GM18505 (cell line): ENCODE measurements around the gene TMEM132A.

Source experiments
- ATAC-seq: cut with Tn5 transposase; IDR thresholded peaks from one replicate; pipeline ENCODE4 v1.9.1; 2021; ENCODE audit not compliant: unreplicated experiment
- POLR2A ChIP-seq: IDR thresholded peaks from 4 replicates; pipeline ENCODE4 v1.6.1; 2011; ENCODE audit warnings: borderline replicate concordance; ENCODE audit not compliant: insufficient read depth, insufficient read length; ENCODE audit errors: extremely low read depth

The TMEM132A gene

GRCh38 chr11:60932605-60933356 is 8.5 kb downstream of the TMEM132A start:
- no peak for TF ChIP-seq POLR2A
- ATAC-seq = no peak

- ATAC-seq = no peak
- TF ChIP-seq POLR2A = no peak
These were observed 9.3 kb downstream of the TMEM132A start for GRCh38 chr11:60933416-60934123.

- ATAC-seq = no peak
- no peak for TF ChIP-seq POLR2A
These were observed 10.0 kb downstream of the TMEM132A start for GRCh38 chr11:60934124-60934789.

GRCh38 chr11:60934790-60935605 is 10.7 kb downstream of the TMEM132A start:
- ATAC-seq = no peak
- TF ChIP-seq POLR2A = peak; percentile 48

GRCh38 chr11:60935676-60936442 is 11.6 kb downstream of the TMEM132A start:
- no peak for ATAC-seq
- TF ChIP-seq POLR2A = no peak

- no peak for ATAC-seq
- no peak for TF ChIP-seq POLR2A
These were observed 12.3 kb downstream of the TMEM132A start for GRCh38 chr11:60936467-60937143.

- ATAC-seq = no peak
- no peak for TF ChIP-seq POLR2A
These were observed 12.9 kb downstream of the TMEM132A start for GRCh38 chr11:60937144-60937527.

- TF ChIP-seq POLR2A = no peak
- ATAC-seq = no peak
These were observed 13.6 kb downstream of the TMEM132A start for GRCh38 chr11:60937811-60938210.

GRCh38 chr11:60938500-60938899 is 14.2 kb downstream of the TMEM132A start:
- no peak for TF ChIP-seq POLR2A
- ATAC-seq = no peak

- no peak for TF ChIP-seq POLR2A
- ATAC-seq = no peak
These were observed 15.0 kb downstream of the TMEM132A start for GRCh38 chr11:60939301-60939700.

- ATAC-seq = no peak
- TF ChIP-seq POLR2A = no peak
These were observed 15.6 kb downstream of the TMEM132A start for GRCh38 chr11:60939855-60940254.
